HG03460 (cell line): Measurements from ENCODE around the gene INPP5F.
"Not testable (repeated sequence)": the region's sequence is repeated elsewhere in the genome, so short reads cannot be mapped to it uniquely, and the experiment has no call there.

ENCODE experiments used
- ATAC-seq: cut with Tn5 transposase; IDR thresholded peaks from one replicate; pipeline ENCODE4 v1.9.1; 2021; ENCODE audit not compliant: unreplicated experiment

The INPP5F gene

GRCh38 chr10:119859420-119860258, 133.8 kb downstream of the INPP5F start:
- no peak for ATAC-seq

- ATAC-seq: no peak
Observed at GRCh38 chr10:119860866-119861607, 135.2 kb downstream of the INPP5F start.

DNA sequence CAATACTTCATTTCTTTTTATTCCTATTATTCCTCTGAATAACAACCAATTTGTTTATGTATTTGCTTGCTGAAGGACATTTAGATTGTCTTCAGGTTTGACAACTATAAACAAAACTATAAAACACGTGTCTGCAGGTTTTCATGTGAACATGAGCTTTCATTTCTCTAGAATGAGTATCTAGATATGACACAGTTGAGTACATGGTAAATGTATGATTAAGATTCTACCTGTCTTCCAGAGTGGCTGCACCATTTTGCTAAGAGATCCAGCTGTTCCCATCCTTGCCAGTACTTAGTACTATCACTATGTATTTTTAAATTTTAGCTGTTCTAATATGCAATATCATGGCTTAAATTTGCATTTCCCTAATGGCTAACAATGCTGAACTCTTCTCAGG, 136.7 kb downstream of the INPP5F start:
- no peak for ATAC-seq

GRCh38 chr10:119863951-119864565, 138.2 kb downstream of the INPP5F start:
- ATAC-seq: no peak

DNA sequence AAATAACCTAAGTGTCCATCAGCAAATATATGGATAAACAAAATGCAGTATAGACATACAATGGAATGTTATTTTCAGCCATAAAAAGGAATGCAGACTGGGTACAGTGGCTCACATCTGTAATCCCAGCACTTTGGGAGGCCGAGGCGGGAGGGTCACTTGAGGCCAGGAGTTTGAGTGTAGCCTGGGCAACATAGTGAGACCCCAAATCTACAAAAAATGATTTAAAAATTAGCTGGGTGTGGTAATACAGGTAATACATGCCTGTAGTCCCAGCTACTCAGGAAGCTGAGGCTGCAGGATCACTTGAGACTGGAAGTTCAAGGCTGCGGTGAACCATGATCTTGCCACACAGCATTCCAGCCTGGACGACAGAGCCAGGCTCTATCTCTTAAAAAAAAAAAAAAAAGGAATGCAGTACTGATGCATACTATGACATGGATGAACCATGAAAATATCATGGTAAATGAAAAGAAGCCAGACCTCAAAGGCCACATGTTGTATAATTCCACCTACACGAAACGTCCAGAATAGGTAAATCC, 139.9 kb downstream of the INPP5F start:
- no peak for ATAC-seq

DNA sequence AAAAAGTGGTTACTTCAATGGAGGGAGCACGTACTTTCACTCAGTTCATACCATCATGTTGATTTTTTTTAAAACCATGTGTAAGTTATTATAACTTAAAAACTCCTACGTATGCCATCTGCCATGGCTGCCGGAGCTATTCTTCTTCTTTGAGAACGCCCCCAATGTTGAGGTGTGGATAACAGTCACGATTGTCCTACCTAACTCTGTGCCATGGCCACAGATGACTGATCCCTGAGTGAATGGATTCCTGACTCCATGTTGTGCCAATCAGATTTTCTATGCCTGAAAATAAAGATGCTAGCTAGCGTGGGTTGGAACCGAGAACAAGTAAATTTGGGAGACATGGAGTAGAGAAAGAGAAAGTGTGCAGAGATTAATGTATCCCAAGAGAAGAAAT, 141.5 kb downstream of the INPP5F start:
- ATAC-seq: no peak

GRCh38 chr10:119869398-119869797, 143.5 kb downstream of the INPP5F start:
- not testable (repeated sequence) for ATAC-seq

- ATAC-seq: peak; percentile 42
Observed at GRCh38 chr10:119871881-119872609, 146.2 kb downstream of the INPP5F start.

DNA sequence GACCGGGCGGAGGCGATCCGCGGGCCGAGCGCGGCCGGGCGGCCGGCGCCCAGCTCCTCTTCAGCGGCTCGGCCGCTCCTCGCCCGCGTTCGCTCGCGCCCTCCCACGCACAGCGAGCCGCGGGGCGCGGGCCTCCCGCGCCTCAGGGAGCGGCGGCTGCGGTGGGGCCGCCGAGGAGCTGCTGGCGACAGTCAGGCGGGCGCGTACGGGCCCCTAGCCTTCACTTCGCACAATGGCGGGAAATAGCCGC, 146.7 kb downstream of the INPP5F start, which contains the start of gene MCMBP:
MCMBP (minus strand) TSS at position 234 of the 250 bp plus-strand sequence. CDS start 259 bp downstream, outside the sequence.
- peak; percentile 15 for ATAC-seq

- peak; percentile 82 for ATAC-seq
Observed at GRCh38 chr10:119872860-119873681, 147.2 kb downstream of the INPP5F start.

DNA sequence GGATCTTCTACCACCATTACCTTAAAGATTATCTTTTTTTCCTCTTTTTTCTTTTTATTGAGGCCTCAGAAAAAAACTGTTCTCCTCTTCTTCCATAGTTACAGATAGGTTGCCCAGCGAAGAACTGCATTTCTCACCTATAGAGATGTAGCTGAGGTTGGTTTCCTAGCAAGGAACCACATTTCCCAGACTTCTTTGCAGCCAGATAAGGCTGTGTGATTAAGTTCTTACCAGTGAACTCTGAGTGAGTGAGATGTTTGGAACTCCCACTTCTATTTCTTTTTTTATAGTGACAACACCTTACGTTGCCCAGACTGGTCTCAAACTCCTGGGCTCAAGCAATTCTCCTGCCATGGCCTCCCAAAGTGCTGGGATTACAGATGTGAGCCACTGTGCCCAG, 152.7 kb downstream of the INPP5F start:
- ATAC-seq: no peak
